ENCODE measurements around the gene EYS.
"Not testable (repeated sequence)": the region's sequence is repeated elsewhere in the genome, so short reads cannot be mapped to it uniquely, and the experiment has no call there.

EYS gene

GRCh38 chr6:63821442-63821841 lies 1885.6 kb downstream of the EYS start:
- no peak for DNase-seq (ENCODE audit: low read depth in 2 of 2)

GRCh38 chr6:63819831-63820230 lies 1887.2 kb downstream of the EYS start:
- DNase-seq (ENCODE audit: low read depth in 2 of 2), result no peak

- no peak for DNase-seq (ENCODE audit: low read depth in 2 of 2)
These were observed 1889.5 kb downstream of the EYS start for GRCh38 chr6:63817492-63818050.

- no peak for DNase-seq (ENCODE audit: low read depth in 2 of 2)
These were observed 1890.0 kb downstream of the EYS start for GRCh38 chr6:63816982-63817436.

GRCh38 chr6:63816401-63816981 lies 1890.5 kb downstream of the EYS start:
- DNase-seq (ENCODE audit: low read depth in 2 of 2), result no peak

- DNase-seq (ENCODE audit: low read depth in 2 of 2), result no peak
These were observed 1892.6 kb downstream of the EYS start for GRCh38 chr6:63814459-63814858.

GRCh38 chr6:63813566-63814120 lies 1893.4 kb downstream of the EYS start:
- no peak for DNase-seq (ENCODE audit: low read depth in 2 of 2)

GRCh38 chr6:63808576-63808975 lies 1898.5 kb downstream of the EYS start:
- DNase-seq (ENCODE audit: low read depth in 2 of 2), result no peak

GRCh38 chr6:63807056-63807455 lies 1900.0 kb downstream of the EYS start:
- no peak for DNase-seq (ENCODE audit: low read depth in 2 of 2)

GRCh38 chr6:63806573-63806913 lies 1900.5 kb downstream of the EYS start:
- no peak for DNase-seq (ENCODE audit: low read depth in 2 of 2)

GRCh38 chr6:63805808-63806572 lies 1901.0 kb downstream of the EYS start:
- DNase-seq (ENCODE audit: low read depth in 2 of 2), result peak; percentile 53 to 56

GRCh38 chr6:63805345-63805744 lies 1901.7 kb downstream of the EYS start:
- no peak for DNase-seq (ENCODE audit: low read depth in 2 of 2)

- peak; percentile 81 to 88 for DNase-seq (ENCODE audit: low read depth in 2 of 2)
These were observed 1902.6 kb downstream of the EYS start for GRCh38 chr6:63804381-63804956.

GRCh38 chr6:63803371-63803770 lies 1903.7 kb downstream of the EYS start:
- no peak for DNase-seq (ENCODE audit: low read depth in 2 of 2)

- no peak for DNase-seq (ENCODE audit: low read depth in 2 of 2)
These were observed 1904.3 kb downstream of the EYS start for GRCh38 chr6:63802606-63803206.

- DNase-seq (ENCODE audit: low read depth in 2 of 2), result not testable (repeated sequence)
These were observed 1906.6 kb downstream of the EYS start for GRCh38 chr6:63800386-63800785.

- DNase-seq (ENCODE audit: low read depth in 2 of 2), result no peak
These were observed 1907.2 kb downstream of the EYS start for GRCh38 chr6:63799813-63800212.

GRCh38 chr6:63799313-63799712 lies 1907.7 kb downstream of the EYS start:
- DNase-seq (ENCODE audit: low read depth in 2 of 2), result no peak

- no peak for DNase-seq (ENCODE audit: low read depth in 2 of 2)
These were observed 1908.6 kb downstream of the EYS start for GRCh38 chr6:63798378-63798777.

GRCh38 chr6:63797721-63798120 lies 1909.3 kb downstream of the EYS start:
- no peak for DNase-seq (ENCODE audit: low read depth in 2 of 2)

GRCh38 chr6:63795826-63796225 lies 1911.2 kb downstream of the EYS start:
- DNase-seq (ENCODE audit: low read depth in 2 of 2), result no peak

GRCh38 chr6:63795006-63795405 lies 1912.0 kb downstream of the EYS start:
- no peak for DNase-seq (ENCODE audit: low read depth in 2 of 2)

Measured in fibroblast of skin of left biceps (primary cell).